ENCODE results near the gene KDM6B.

Gene KDM6B

DNA sequence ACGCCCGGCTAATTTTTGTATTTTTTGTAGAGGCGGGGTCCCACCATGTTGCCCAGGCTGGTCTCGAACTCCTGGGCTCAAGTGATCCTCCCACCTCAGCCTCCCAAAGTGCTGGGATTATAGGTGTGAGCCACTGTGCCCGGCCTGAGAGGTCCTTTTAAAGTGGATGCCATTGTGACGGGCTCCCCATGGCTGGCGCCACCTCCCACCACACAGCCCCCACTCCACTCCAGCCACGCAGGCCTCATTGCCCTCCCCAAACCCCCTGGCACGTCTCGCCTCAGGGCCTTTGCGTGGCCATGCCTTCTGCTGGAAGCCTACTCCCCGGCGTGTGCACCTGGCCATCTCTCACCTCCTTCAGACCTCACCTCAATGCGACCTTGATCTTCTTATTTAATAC, 11.9 kb upstream of the KDM6B start:
- no peak for DNase-seq

DNA sequence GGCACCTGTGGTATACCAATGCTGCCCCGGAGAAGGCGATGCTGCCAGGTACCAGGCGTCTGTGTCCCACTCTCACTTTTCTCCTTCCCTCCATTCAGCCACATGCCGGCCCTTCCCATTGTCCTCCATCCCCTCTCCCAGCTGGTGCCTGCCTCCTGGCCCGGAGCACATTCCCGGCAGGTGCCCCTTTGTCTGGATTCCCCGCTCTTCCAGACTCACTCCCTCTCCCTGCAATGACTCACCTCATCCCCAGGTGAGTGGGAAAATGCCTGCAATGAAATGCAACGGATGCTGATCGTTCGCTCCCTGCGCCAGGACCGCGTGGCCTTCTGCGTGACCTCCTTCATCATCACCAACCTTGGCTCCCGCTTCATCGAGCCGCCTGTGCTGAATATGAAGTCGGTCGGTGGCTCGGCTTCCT, 10.4 kb upstream of the KDM6B start:
- DNase-seq: no peak

DNA sequence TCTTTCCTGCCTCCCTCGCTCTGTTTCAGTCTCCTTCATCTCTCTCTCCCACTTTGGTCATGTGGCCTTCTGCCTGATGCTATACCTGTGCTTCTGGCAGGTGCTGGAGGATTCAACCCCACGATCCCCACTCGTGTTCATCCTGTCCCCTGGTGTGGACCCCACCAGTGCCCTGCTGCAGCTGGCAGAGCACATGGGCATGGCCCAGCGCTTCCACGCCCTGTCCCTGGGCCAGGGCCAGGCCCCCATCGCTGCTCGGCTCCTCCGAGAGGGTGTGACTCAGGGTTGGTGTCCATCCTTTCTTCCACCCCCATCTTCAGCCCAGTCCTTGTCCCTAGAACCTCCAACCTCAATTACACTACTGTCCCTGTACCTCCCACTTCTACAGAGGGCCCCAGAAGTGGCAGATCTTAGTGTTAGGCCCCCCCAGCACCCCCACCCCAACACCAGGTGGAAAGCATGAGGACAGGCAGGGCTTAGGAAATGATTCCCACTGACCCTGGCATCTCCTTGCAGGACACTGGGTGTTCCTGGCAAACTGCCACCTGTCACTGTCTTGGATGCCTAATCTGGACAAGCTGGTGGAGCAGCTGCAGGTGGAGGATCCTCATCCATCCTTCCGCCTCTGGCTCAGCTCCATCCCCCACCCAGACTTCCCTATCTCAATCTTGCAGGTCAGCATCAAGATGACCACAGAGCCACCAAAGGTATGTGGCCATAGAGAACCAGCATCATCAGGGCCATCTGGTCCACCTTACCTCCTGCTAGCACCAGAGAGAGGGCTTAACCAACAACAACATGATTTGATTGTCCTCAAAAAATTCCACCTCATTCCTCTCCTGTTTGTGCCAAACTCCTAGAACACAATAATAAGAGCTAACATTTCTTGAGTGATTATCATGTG, 9.7 kb upstream of the KDM6B start:
- no peak for DNase-seq

GRCh38 chr17:7825206-7825990, 8.6 kb upstream of the KDM6B start:
- no peak for DNase-seq

- no peak for DNase-seq
Measured at GRCh38 chr17:7830616-7831015, 3.4 kb upstream of the KDM6B start.

- no peak for DNase-seq
Measured at GRCh38 chr17:7831233-7831632, 2.8 kb upstream of the KDM6B start.

DNA sequence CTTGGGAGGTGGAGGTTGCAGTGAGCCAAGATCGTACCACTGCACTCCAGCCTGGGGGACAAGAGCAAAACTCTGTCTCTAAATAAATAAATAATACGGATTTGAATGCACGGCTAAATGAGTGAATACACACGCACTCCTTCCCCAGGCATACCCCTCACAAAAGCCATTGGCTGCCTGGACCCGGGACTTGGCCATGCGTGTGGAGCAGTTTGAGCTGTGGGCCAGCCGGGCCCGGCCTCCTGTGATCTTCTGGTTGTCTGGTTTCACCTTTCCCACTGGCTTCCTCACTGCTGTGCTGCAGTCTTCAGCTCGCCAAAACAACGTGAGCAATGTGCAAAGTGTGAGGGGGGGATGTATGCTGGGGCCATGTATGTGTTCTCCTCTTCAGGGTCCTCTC, 1.6 kb upstream of the KDM6B start:
- no peak for DNase-seq

- DNase-seq: no peak
Measured at GRCh38 chr17:7833011-7833794, 814 bp upstream of the KDM6B start.

GRCh38 chr17:7834542-7834956, 532 bp downstream of the KDM6B start:
- DNase-seq: peak; percentile 85

DNA sequence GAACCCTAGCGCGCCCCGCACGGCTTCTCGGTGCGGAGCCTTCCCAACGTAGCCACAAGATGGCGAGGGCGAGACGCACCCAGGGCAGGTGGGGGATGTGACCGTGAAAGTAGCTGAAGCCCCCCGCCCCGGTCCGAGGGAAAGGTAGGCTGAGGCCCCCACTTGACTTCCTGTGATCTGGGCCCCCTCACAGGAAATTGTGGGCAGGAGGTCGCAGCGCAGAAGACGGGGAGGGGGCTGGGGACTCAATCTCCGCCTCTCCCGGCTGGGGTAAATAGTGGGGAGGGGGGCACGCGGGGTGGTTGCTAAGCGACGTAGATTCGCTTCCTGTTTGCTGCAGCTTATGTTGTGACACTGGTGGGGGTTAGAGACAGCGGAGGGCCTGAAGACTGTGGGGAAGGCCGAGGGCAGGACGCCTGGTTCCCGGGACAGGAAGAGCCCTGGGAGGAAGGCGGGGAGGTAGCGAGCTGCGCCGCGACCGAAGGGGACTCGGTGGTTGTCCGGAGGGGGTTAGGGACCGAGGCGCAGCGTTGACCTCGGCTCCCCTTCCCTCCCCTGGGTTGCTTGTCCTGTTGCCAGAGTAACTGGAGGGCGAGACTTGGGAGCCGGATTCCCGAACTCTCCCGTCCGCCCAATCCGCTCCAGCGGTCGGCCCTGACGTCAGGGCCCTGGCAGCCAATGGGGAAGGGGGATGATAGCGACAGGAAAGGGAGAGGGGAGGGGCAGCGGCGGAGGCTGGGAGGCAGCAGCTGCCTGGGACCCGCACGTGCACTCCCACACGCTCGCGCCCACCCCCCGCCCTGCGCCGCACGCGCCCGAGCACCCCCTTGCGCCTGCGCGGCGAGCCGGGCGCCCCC, 1.2 kb downstream of the KDM6B start:
- DNase-seq: peak; percentile 97

DNA sequence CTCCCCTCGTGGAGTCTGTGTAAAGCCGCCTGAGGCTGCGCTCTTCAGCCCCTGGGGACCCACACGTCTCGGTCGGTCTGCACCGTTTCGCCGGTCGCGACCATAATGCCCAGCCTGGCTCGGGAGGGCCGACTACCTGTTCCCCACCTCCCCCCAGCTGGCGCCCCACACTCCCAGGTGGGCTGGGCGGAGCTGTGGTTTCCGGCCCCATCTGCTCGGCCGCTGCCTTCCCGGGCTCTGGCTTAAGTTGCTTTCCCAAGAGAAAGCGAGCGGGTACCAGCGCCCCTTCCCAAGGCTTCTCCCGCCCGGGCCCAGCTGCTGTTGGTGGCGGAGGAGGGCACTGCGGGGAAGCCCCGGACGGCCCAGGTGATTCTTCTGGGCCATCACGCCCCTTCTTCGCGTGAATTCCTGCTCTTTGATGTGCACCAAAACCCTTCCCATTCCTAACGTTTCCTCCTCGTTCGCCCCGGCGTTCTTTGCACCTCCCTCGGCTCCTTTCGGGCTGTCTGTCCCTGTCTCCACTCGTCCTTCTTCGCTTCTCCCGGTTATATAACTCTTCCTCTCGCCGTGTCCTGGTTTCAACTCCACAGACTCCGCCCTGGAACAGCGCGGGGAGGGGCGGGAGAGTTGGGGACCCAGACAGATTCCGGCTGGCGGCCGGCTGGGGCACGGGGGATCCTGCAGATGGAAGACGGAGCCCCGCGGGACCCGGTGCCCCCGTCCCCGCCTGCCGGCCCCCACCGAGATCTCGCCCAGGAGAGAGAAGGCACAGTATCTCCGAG, 2.0 kb downstream of the KDM6B start:
- DNase-seq: no peak

DNA sequence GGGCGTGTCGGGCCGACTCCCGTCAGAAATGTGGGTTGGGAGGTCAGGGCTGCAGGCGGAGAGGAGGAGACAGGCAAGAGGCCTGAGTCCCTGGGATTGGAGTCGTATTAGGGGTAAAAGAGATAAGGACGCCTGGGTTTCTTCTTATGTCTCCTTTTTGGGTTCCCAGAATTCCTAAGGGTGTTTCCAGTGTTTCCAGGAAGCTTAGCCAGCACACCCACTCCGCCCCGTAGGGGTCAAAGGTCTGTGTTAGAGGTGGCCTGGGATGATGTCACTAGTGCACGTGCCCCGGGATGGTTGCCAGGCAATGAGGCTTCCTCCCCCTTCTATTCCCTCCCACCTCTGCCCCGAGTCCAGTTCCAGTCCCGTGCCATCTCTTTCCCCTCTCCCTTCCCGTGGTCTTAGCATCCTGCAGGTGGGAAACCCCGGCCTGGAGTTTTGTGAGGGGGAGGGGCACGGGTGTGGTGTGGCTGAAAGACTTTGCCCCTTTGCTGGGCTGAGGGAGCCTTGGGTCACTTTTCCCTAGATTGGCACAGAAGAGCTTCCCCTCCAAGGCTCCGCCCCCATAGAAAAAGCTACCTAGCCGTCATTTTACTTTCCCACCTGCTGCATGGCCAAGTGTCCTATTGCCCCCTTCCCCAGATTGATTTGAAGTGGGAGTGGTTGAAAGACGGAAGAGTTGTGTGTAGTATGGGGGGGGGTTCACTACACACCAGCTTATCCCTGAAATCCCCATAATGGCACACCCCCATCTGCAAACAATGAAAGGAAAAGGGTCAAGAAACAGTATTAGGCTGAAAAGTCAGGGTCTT, 2.8 kb downstream of the KDM6B start:
- DNase-seq: peak; percentile 89

DNA sequence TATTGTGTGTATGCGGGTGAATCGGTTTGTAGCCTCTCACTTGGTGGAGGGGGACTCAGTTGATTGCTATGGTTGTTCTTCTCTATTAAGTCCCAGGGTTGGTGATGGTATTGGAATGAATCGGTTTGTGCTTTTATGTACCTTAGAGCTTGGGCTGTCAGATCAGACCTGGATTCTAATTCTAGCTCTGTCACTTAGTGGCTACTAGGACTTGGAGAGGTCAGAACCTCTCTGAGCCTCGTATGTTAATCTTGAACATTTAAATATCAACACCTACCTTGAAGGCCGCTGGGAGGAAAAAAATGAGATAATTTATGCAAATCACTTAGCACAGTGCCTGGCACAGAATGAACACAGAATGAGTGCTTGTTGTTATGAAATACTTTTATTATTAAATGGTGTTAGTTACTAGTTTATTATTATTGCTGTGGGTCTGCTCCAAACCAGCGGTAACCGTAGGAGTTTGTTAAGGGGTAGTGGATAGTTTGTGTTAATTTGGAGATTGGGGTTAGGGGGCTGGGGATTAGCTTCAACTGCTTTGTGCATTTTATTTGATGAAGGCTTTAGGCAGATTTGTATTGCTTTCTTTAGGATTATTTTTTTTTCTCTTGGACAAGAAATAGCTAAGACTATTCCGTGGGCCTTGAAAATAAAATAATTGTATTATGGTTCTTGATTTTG, 3.5 kb downstream of the KDM6B start:
- DNase-seq: no peak

DNA sequence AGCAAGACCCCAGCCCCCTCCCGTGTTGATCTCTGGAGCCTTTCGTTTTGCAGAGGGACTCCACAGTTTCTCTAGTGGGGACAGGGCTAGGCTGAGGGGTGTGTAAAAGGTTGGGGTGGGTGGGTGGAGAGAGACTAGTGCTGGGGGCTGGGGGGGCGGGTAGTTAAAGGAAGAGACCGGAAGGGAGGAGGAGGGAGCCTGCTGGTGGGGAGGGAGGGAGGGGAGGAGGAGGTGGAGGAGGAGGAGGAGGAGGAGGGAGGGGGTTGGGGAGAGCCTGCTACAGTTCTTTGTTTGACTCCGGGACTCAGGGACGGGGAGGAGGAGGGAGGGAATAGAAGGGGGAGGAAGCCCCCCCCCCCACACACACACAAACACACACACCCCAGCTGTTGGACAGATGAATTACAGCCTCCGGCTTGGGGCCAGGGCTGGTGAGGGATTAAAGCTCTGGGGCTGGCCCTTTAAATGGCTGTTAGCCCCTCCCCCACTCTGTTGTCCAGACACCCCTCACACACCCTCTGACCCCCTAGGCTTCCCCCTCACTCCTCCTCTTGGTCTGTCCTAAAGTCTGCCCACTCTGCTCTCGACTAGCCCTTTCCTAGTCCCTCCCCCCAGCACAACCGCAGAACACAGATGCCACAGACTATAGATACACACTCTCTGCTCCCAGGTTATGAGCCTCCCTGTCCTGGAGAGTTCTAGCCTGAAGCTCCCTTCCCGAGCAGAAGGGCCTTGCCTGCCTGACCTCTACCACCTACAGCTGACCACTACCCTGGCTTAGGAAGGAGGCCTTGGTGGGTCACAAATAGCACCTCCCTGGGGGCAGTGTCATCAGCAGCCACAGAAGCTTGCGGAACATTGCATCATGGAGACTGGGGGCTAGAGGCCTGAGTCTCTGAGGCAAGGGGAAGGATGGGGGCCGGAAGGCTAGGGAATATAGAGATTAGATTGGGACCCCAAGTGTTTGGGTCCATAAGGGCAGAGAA, 4.4 kb downstream of the KDM6B start:
- DNase-seq: peak; percentile 61

GRCh38 chr17:7839190-7839875, 5.3 kb downstream of the KDM6B start:
- DNase-seq: peak; percentile 52

GRCh38 chr17:7839876-7840261, 5.9 kb downstream of the KDM6B start:
- DNase-seq: no peak

GRCh38 chr17:7840441-7840840, 6.4 kb downstream of the KDM6B start:
- no peak for DNase-seq

- no peak for DNase-seq
Measured at GRCh38 chr17:7840875-7841274, 6.9 kb downstream of the KDM6B start.
